Omental fat pad (tissue), 4 donors: Measurements from ENCODE around the gene IER5L. TPM values are rescaled to one million over a fixed set of nuclear protein-coding genes. Genes with fewer than 3 reads are reported as not detected.

Source experiments
- ATAC-seq: fragments of 150-250 bp; one replicate; pipeline ENCODE4 v1.9.1; 2016; ENCODE audit warnings: mild to moderate bottlenecking, moderate library complexity; ENCODE audit not compliant: low FRiP score
- DNase-seq: peaks from one replicate; pipeline ENCODE4 v3.0.0-alpha.2; 2019; ENCODE audit warnings: low spot score
- CTCF ChIP-seq, 3 donors: fragments of 450-650 bp; IDR thresholded peaks; one replicate each; pipeline ENCODE4 v1.5.1; 2016 to 2017; ENCODE audit warnings: antibody characterized with exemption in 3 of 3, mild to moderate bottlenecking in 3 of 3, moderate library complexity in 2 of 3
- total RNA-seq, 4 donors: library from RNA; depleted of rRNA; stranded (reverse); fragments of >200 nt; gene quantifications; one replicate each; pipeline ENCODE4 v1.1.0, GENCODE V29; 2016

Gene IER5L
- total RNA-seq, 4 donors from 2014 or later: 9.0 to 23.9 (median 20.2) TPM

GRCh38 chr9:129162497-129163197 is 15.4 kb downstream of the IER5L start:
- ATAC-seq (no peak), DNase-seq (no peak)
- TF ChIP-seq CTCF (IDR thresholded peaks at IDR 0.05): no peak

DNA sequence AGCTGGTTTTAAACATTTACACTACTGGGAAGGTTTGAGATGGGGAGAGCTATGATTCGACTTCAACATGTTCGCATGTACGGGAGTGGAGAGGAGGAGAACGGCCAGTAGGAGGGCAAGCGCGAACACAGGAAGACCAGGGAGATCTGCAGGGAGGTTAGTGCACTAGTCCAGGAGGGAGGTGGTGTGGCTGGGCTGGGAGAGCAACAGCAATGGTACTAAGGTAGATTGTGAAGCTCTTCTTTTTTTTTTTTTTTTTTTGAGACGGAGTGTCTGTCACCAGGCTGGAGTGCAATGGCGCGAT is 16.6 kb downstream of the IER5L start:
- DNase-seq (no peak), ATAC-seq (no peak)

GRCh38 chr9:129160712-129161533 is 17.1 kb downstream of the IER5L start:
- ATAC-seq: no peak
- no peak for DNase-seq
- TF ChIP-seq CTCF (IDR thresholded peaks at IDR 0.05): no peak

More for the DNA sequence above, 16.6 kb downstream of the IER5L start:
- TF ChIP-seq CTCF (IDR thresholded peaks at IDR 0.05): no peak

DNA sequence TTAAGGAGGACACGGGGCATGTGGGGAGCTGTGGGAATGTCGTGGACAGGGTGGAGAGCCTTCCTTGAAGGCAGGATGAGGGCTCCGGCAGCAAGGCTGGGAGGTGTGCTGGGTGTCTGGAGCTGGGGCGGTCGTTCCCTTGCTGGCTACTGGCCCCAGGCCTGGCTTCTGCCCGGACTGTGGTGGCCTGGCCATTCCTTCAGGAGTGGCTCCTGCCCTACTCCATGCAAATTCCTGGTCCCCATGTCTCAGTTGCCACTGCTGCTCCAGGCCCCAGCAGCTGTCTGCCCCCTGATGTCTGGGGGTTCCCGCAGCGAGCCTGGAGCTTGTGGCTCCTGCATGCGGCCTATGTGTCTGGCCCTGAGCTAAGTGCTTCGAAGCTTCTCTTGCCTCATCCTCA is 21.9 kb downstream of the IER5L start:
- no peak for ATAC-seq
- no peak for DNase-seq
- no peak for TF ChIP-seq CTCF (IDR thresholded peaks at IDR 0.05)

- TF ChIP-seq CTCF (IDR thresholded peaks at IDR 0.05): no peak
- ATAC-seq: no peak
- DNase-seq: no peak
These were observed 23.1 kb downstream of the IER5L start for GRCh38 chr9:129154866-129155477.

GRCh38 chr9:129151469-129151868 is 26.6 kb downstream of the IER5L start:
- ATAC-seq: no peak
- DNase-seq: no peak
- TF ChIP-seq CTCF (IDR thresholded peaks at IDR 0.05): no peak
